ENCODE measurements around the gene FHIT.

The FHIT gene

GRCh38 chr3:60268123-60268522, 983.1 kb downstream of the FHIT start:
- Histone ChIP-seq H3K27ac (ENCODE audit: insufficient read depth, low read length, poor library complexity, severe bottlenecking) (no peak overlapping the region), H3K27me3 (replicated peaks; ENCODE audit: control insufficient read depth, insufficient read depth, low read length, poor library complexity, severe bottlenecking) (no peaks in the 10 kb centered on the region), H3K36me3 (ENCODE audit: control insufficient read depth, insufficient read depth, low read length) (no peaks in the 10 kb centered on the region)

GRCh38 chr3:60266444-60266843, 984.8 kb downstream of the FHIT start:
- Histone ChIP-seq H3K36me3 (ENCODE audit: control insufficient read depth, insufficient read depth, low read length) (no peaks in the 10 kb centered on the region), H3K4me1 (ENCODE audit: control insufficient read depth, insufficient read depth, low read length, poor library complexity, severe bottlenecking) (peaks cover 3% of the 10 kb centered on the region), H3K27me3 (replicated peaks; ENCODE audit: control insufficient read depth, insufficient read depth, low read length, poor library complexity, severe bottlenecking) (no peaks in the 10 kb centered on the region), H3K9me3 (ENCODE audit: control insufficient read depth, low read length) (no peaks in the 10 kb centered on the region), H3K4me3 (ENCODE audit: insufficient read depth, low read depth, low read length, poor library complexity, severe bottlenecking) (no peak overlapping the region), H3K27ac (ENCODE audit: insufficient read depth, low read length, poor library complexity, severe bottlenecking) (no peak overlapping the region)
- DNase-seq, result no peak

More at GRCh38 chr3:60268123-60268522, 983.1 kb downstream of the FHIT start:
- Histone ChIP-seq H3K9me3 (ENCODE audit: control insufficient read depth, low read length) (no peaks in the 10 kb centered on the region), H3K4me3 (ENCODE audit: insufficient read depth, low read depth, low read length, poor library complexity, severe bottlenecking) (no peak overlapping the region), H3K4me1 (ENCODE audit: control insufficient read depth, insufficient read depth, low read length, poor library complexity, severe bottlenecking) (no peaks in the 10 kb centered on the region)
- DNase-seq, result no peak

- H3K9me3 ChIP-seq (ENCODE audit: control insufficient read depth, low read length), result no peaks in the 10 kb centered on the region
- no peaks in the 10 kb centered on the region for H3K27me3 ChIP-seq (replicated peaks; ENCODE audit: control insufficient read depth, insufficient read depth, low read length, poor library complexity, severe bottlenecking)
- no peaks in the 10 kb centered on the region for H3K36me3 ChIP-seq (ENCODE audit: control insufficient read depth, insufficient read depth, low read length)
- H3K4me1 ChIP-seq (ENCODE audit: control insufficient read depth, insufficient read depth, low read length, poor library complexity, severe bottlenecking), result peaks cover 3% of the 10 kb centered on the region
- no peak overlapping the region for H3K4me3 ChIP-seq (ENCODE audit: insufficient read depth, low read depth, low read length, poor library complexity, severe bottlenecking)
- DNase-seq, result no peak
- no peak overlapping the region for H3K27ac ChIP-seq (ENCODE audit: insufficient read depth, low read length, poor library complexity, severe bottlenecking)
Measured at GRCh38 chr3:60263191-60263590, 988.1 kb downstream of the FHIT start.

GRCh38 chr3:60262546-60262945, 988.7 kb downstream of the FHIT start:
- H3K36me3 ChIP-seq (ENCODE audit: control insufficient read depth, insufficient read depth, low read length), result no peaks in the 10 kb centered on the region
- H3K4me3 ChIP-seq (ENCODE audit: insufficient read depth, low read depth, low read length, poor library complexity, severe bottlenecking), result no peak overlapping the region
- no peaks in the 10 kb centered on the region for H3K27me3 ChIP-seq (replicated peaks; ENCODE audit: control insufficient read depth, insufficient read depth, low read length, poor library complexity, severe bottlenecking)
- peaks cover 3% of the 10 kb centered on the region for H3K4me1 ChIP-seq (ENCODE audit: control insufficient read depth, insufficient read depth, low read length, poor library complexity, severe bottlenecking)
- no peak overlapping the region for H3K27ac ChIP-seq (ENCODE audit: insufficient read depth, low read length, poor library complexity, severe bottlenecking)
- H3K9me3 ChIP-seq (ENCODE audit: control insufficient read depth, low read length), result no peaks in the 10 kb centered on the region
- no peak for DNase-seq

GRCh38 chr3:60260546-60260945, 990.7 kb downstream of the FHIT start:
- DNase-seq, result no peak
- no peak overlapping the region for H3K27ac ChIP-seq (ENCODE audit: insufficient read depth, low read length, poor library complexity, severe bottlenecking)
- H3K9me3 ChIP-seq (ENCODE audit: control insufficient read depth, low read length), result no peaks in the 10 kb centered on the region
- H3K27me3 ChIP-seq (replicated peaks; ENCODE audit: control insufficient read depth, insufficient read depth, low read length, poor library complexity, severe bottlenecking), result no peaks in the 10 kb centered on the region
- H3K36me3 ChIP-seq (ENCODE audit: control insufficient read depth, insufficient read depth, low read length), result no peaks in the 10 kb centered on the region
- peaks cover 3% of the 10 kb centered on the region for H3K4me1 ChIP-seq (ENCODE audit: control insufficient read depth, insufficient read depth, low read length, poor library complexity, severe bottlenecking)
- no peak overlapping the region for H3K4me3 ChIP-seq (ENCODE audit: insufficient read depth, low read depth, low read length, poor library complexity, severe bottlenecking)

- H3K27me3 ChIP-seq (replicated peaks; ENCODE audit: control insufficient read depth, insufficient read depth, low read length, poor library complexity, severe bottlenecking), result no peaks in the 10 kb centered on the region
- H3K4me1 ChIP-seq (ENCODE audit: control insufficient read depth, insufficient read depth, low read length, poor library complexity, severe bottlenecking), result no peaks in the 10 kb centered on the region
- H3K4me3 ChIP-seq (ENCODE audit: insufficient read depth, low read depth, low read length, poor library complexity, severe bottlenecking), result no peak overlapping the region
- no peak for DNase-seq
- no peak overlapping the region for H3K27ac ChIP-seq (ENCODE audit: insufficient read depth, low read length, poor library complexity, severe bottlenecking)
- no peaks in the 10 kb centered on the region for H3K9me3 ChIP-seq (ENCODE audit: control insufficient read depth, low read length)
- H3K36me3 ChIP-seq (ENCODE audit: control insufficient read depth, insufficient read depth, low read length), result no peaks in the 10 kb centered on the region
Measured at GRCh38 chr3:60250810-60251209, 1000.4 kb downstream of the FHIT start.

GRCh38 chr3:60250206-60250605, 1001.0 kb downstream of the FHIT start:
- H3K27ac ChIP-seq (ENCODE audit: insufficient read depth, low read length, poor library complexity, severe bottlenecking), result no peak overlapping the region
- no peaks in the 10 kb centered on the region for H3K36me3 ChIP-seq (ENCODE audit: control insufficient read depth, insufficient read depth, low read length)
- H3K9me3 ChIP-seq (ENCODE audit: control insufficient read depth, low read length), result no peaks in the 10 kb centered on the region
- no peak overlapping the region for H3K4me3 ChIP-seq (ENCODE audit: insufficient read depth, low read depth, low read length, poor library complexity, severe bottlenecking)
- H3K4me1 ChIP-seq (ENCODE audit: control insufficient read depth, insufficient read depth, low read length, poor library complexity, severe bottlenecking), result no peaks in the 10 kb centered on the region
- DNase-seq, result no peak
- no peaks in the 10 kb centered on the region for H3K27me3 ChIP-seq (replicated peaks; ENCODE audit: control insufficient read depth, insufficient read depth, low read length, poor library complexity, severe bottlenecking)

GRCh38 chr3:60246361-60246760, 1004.9 kb downstream of the FHIT start:
- no peak for DNase-seq
- H3K27me3 ChIP-seq (replicated peaks; ENCODE audit: control insufficient read depth, insufficient read depth, low read length, poor library complexity, severe bottlenecking), result no peaks in the 10 kb centered on the region
- H3K27ac ChIP-seq (ENCODE audit: insufficient read depth, low read length, poor library complexity, severe bottlenecking), result no peak overlapping the region
- no peaks in the 10 kb centered on the region for H3K9me3 ChIP-seq (ENCODE audit: control insufficient read depth, low read length)
- H3K4me1 ChIP-seq (ENCODE audit: control insufficient read depth, insufficient read depth, low read length, poor library complexity, severe bottlenecking), result no peaks in the 10 kb centered on the region
- no peak overlapping the region for H3K4me3 ChIP-seq (ENCODE audit: insufficient read depth, low read depth, low read length, poor library complexity, severe bottlenecking)
- no peaks in the 10 kb centered on the region for H3K36me3 ChIP-seq (ENCODE audit: control insufficient read depth, insufficient read depth, low read length)

GRCh38 chr3:60243456-60243855, 1007.8 kb downstream of the FHIT start:
- Histone ChIP-seq H3K9me3 (ENCODE audit: control insufficient read depth, low read length) (no peaks in the 10 kb centered on the region), H3K36me3 (ENCODE audit: control insufficient read depth, insufficient read depth, low read length) (no peaks in the 10 kb centered on the region), H3K27me3 (replicated peaks; ENCODE audit: control insufficient read depth, insufficient read depth, low read length, poor library complexity, severe bottlenecking) (no peaks in the 10 kb centered on the region), H3K4me3 (ENCODE audit: insufficient read depth, low read depth, low read length, poor library complexity, severe bottlenecking) (no peak overlapping the region), H3K4me1 (ENCODE audit: control insufficient read depth, insufficient read depth, low read length, poor library complexity, severe bottlenecking) (no peaks in the 10 kb centered on the region), H3K27ac (ENCODE audit: insufficient read depth, low read length, poor library complexity, severe bottlenecking) (no peak overlapping the region)
- no peak for DNase-seq

GRCh38 chr3:60240492-60240891, 1010.8 kb downstream of the FHIT start:
- Histone ChIP-seq H3K9me3 (ENCODE audit: control insufficient read depth, low read length) (no peaks in the 10 kb centered on the region), H3K27ac (ENCODE audit: insufficient read depth, low read length, poor library complexity, severe bottlenecking) (no peak overlapping the region), H3K4me1 (ENCODE audit: control insufficient read depth, insufficient read depth, low read length, poor library complexity, severe bottlenecking) (no peaks in the 10 kb centered on the region), H3K27me3 (replicated peaks; ENCODE audit: control insufficient read depth, insufficient read depth, low read length, poor library complexity, severe bottlenecking) (no peaks in the 10 kb centered on the region), H3K36me3 (ENCODE audit: control insufficient read depth, insufficient read depth, low read length) (no peaks in the 10 kb centered on the region), H3K4me3 (ENCODE audit: insufficient read depth, low read depth, low read length, poor library complexity, severe bottlenecking) (no peak overlapping the region)
- DNase-seq, result no peak

GRCh38 chr3:60238550-60238949, 1012.7 kb downstream of the FHIT start:
- H3K9me3 ChIP-seq (ENCODE audit: control insufficient read depth, low read length), result no peaks in the 10 kb centered on the region
- no peaks in the 10 kb centered on the region for H3K36me3 ChIP-seq (ENCODE audit: control insufficient read depth, insufficient read depth, low read length)

More at GRCh38 chr3:60238550-60238949, 1012.7 kb downstream of the FHIT start:
- Histone ChIP-seq H3K27ac (ENCODE audit: insufficient read depth, low read length, poor library complexity, severe bottlenecking) (no peak overlapping the region), H3K27me3 (replicated peaks; ENCODE audit: control insufficient read depth, insufficient read depth, low read length, poor library complexity, severe bottlenecking) (no peaks in the 10 kb centered on the region), H3K4me1 (ENCODE audit: control insufficient read depth, insufficient read depth, low read length, poor library complexity, severe bottlenecking) (no peaks in the 10 kb centered on the region), H3K4me3 (ENCODE audit: insufficient read depth, low read depth, low read length, poor library complexity, severe bottlenecking) (no peak overlapping the region)
- DNase-seq, result no peak
